Measurements from ENCODE around the gene CYB5R3. TPM values are rescaled to one million over a fixed set of nuclear protein-coding genes. Genes with fewer than 3 reads are reported as not detected.

The CYB5R3 gene
- total and polyA plus RNA-seq, 4 donors = 49.4 to 210 (median 134) TPM

GRCh38 chr22:42623756-42624441, 25.3 kb downstream of the CYB5R3 start:
- TF ChIP-seq ATF3 (IDR thresholded peaks at IDR 0.05) = no peak
- no peak for TF ChIP-seq ZBTB33 (IDR thresholded peaks at IDR 0.05)
- TF ChIP-seq RAD21 (IDR thresholded peaks at IDR 0.05) = no peak
- TF ChIP-seq MAX (IDR thresholded peaks at IDR 0.05) = no peak
- TF ChIP-seq YY1 (IDR thresholded peaks at IDR 0.05) = no peak
- TF ChIP-seq JUND (IDR thresholded peaks at IDR 0.05) = no peak
- TF ChIP-seq NR2F2 (IDR thresholded peaks at IDR 0.05) = no peak
- TF ChIP-seq REST (IDR thresholded peaks at IDR 0.05) = no peak
- TF ChIP-seq HNF4G (IDR thresholded peaks at IDR 0.05) = no peak
- TF ChIP-seq RXRA (IDR thresholded peaks at IDR 0.05) = no peak
- TF ChIP-seq EGR1 (IDR thresholded peaks at IDR 0.05; ENCODE audit: low read depth in 2 of 2) = no peak
- TF ChIP-seq GABPA (IDR thresholded peaks at IDR 0.05 in 1 of 2, conservative IDR thresholded peaks at IDR 0.05 in 1 of 2) = no peak
- no peak for DNase-seq (ENCODE audit: low spot score)

GRCh38 chr22:42623301-42623751, 25.9 kb downstream of the CYB5R3 start:
- no peak overlapping the region for H3K4me3 ChIP-seq (ENCODE audit: low read depth in 1 of 3, low read length in 3 of 3)
- H3K9ac ChIP-seq (ENCODE audit: low read depth in 1 of 2, low read length in 2 of 2) = no peak overlapping the region
- H3K4me1 ChIP-seq (ENCODE audit: control insufficient read depth in 4 of 4, insufficient read depth in 4 of 4, low read length in 3 of 4) = peaks cover 2 to 29% (median 16%) of the 10 kb centered on the region in 4 donors
- no peaks in the 10 kb centered on the region for H3K27me3 ChIP-seq (ENCODE audit: control insufficient read depth in 4 of 4, insufficient read depth in 4 of 4, low read length in 3 of 4)
- no peaks in the 10 kb centered on the region for H3K9me3 ChIP-seq (ENCODE audit: control insufficient read depth in 4 of 4, low read length in 3 of 4)
- 74% methylated on average over 18 of the region's 18 CpGs for WGBS
- no peak overlapping the region for H3K27ac ChIP-seq (ENCODE audit: low read depth in 1 of 2, low read length in 2 of 2)
- DNase-seq (ENCODE audit: low spot score) = no peak
- H3K36me3 ChIP-seq (ENCODE audit: control insufficient read depth in 4 of 4, insufficient read depth in 3 of 4, low read depth in 1 of 4, low read length in 3 of 4) = peaks cover 17 to 53% (median 25%) of the 10 kb centered on the region in 4 donors
- TF ChIP-seq RAD21 (IDR thresholded peaks at IDR 0.05) (no peak), ZBTB33 (IDR thresholded peaks at IDR 0.05) (no peak), YY1 (IDR thresholded peaks at IDR 0.05) (no peak), HNF4G (IDR thresholded peaks at IDR 0.05) (no peak), TAF1 (conservative IDR thresholded peaks at IDR 0.05) (no peak), HNF4A (conservative IDR thresholded peaks at IDR 0.05) (no peak), JUND (IDR thresholded peaks at IDR 0.05) (no peak), SP1 (IDR thresholded peaks at IDR 0.05) (no peak), REST (IDR thresholded peaks at IDR 0.05) (no peak), GABPA (IDR thresholded peaks at IDR 0.05 in 1 of 2, conservative IDR thresholded peaks at IDR 0.05 in 1 of 2) (no peak), NR2F2 (IDR thresholded peaks at IDR 0.05) (no peak), FOXA2 (IDR thresholded peaks at IDR 0.05) (no peak), CTCF (IDR thresholded peaks at IDR 0.05; ENCODE audit: low read depth, low read length, missing input control) (no peak)

More at GRCh38 chr22:42623756-42624441, 25.3 kb downstream of the CYB5R3 start:
- Histone ChIP-seq H3K36me3 (ENCODE audit: control insufficient read depth in 4 of 4, insufficient read depth in 3 of 4, low read depth in 1 of 4, low read length in 3 of 4) (peaks cover 21 to 58% (median 25%) of the 10 kb centered on the region in 4 donors), H3K9ac (ENCODE audit: low read depth in 1 of 2, low read length in 2 of 2) (no peak overlapping the region), H3K4me1 (ENCODE audit: control insufficient read depth in 4 of 4, insufficient read depth in 4 of 4, low read length in 3 of 4) (peaks cover 2 to 29% (median 16%) of the 10 kb centered on the region in 4 donors), H3K9me3 (ENCODE audit: control insufficient read depth in 4 of 4, low read length in 3 of 4) (no peaks in the 10 kb centered on the region), H3K27me3 (ENCODE audit: control insufficient read depth in 4 of 4, insufficient read depth in 4 of 4, low read length in 3 of 4) (no peaks in the 10 kb centered on the region), H3K27ac (ENCODE audit: low read depth in 1 of 2, low read length in 2 of 2) (no peak overlapping the region), H3K4me3 (ENCODE audit: low read depth in 1 of 3, low read length in 3 of 3) (no peak overlapping the region)
- WGBS = 90% methylated on average over 29 of the region's 29 CpGs

All from liver (tissue), 9 donors.